HEK293 (cell line): ENCODE results near the gene MVP.
A peak's percentile ranks its signal among the peaks of the same experiment; 100 is the strongest.

ENCODE experiments used
- CTCF ChIA-PET: fragments of 350-600 bp; formaldehyde crosslinking; extraction: SDS; loops from one replicate; lab custom pipeline; 2021; ENCODE audit warnings: antibody characterized with exemption; lab: Yijun Ruan, JAX
- POLR2A ChIA-PET: fragments of 300-600 bp; formaldehyde crosslinking; extraction: SDS; loops from one replicate; lab custom pipeline; 2020; ENCODE audit warnings: antibody characterized with exemption, inconsistent platforms; lab: Yijun Ruan, JAX
- H3K27ac ChIP-seq: fragments of 200-500 bp; sonication (Bioruptor generic); 2 replicates; pipeline ENCODE4 v1.5.1; 2014; ENCODE audit warnings: low read depth, low read length, control low read depth, inconsistent platforms; ENCODE audit errors: extremely low read depth
- H3K36me3 ChIP-seq, 2 experiments: fragments of 200-500 bp in 1 of 2; sonication (Bioruptor generic) in 1 of 2; 1 replicate in 1 of 2; 2 replicates in 1 of 2; pipeline ENCODE4 v1.5.1; 2014 to 2017; ENCODE audit warnings: inconsistent platforms in 2 of 2, low read length in 2 of 2; ENCODE audit not compliant: control insufficient read depth in 2 of 2, insufficient read depth in 1 of 2
- H3K4me1 ChIP-seq: fragments of 200-500 bp; sonication (Bioruptor generic); 2 replicates; pipeline ENCODE4 v1.5.1; 2014; ENCODE audit warnings: mild to moderate bottlenecking, low read length, inconsistent platforms; ENCODE audit not compliant: control insufficient read depth, insufficient read depth
- H3K4me3 ChIP-seq: 2 replicates; pipeline ENCODE4 v1.5.1; 2011; ENCODE audit warnings: low read depth, mild to moderate bottlenecking, control low read depth, low read length, moderate library complexity
- H3K9me3 ChIP-seq: fragments of 200-500 bp; sonication (Bioruptor generic); 2 replicates; pipeline ENCODE4 v1.5.1; 2014; ENCODE audit warnings: low read depth, low read length, inconsistent platforms; ENCODE audit not compliant: control insufficient read depth, insufficient read depth
- PATZ1 ChIP-seq: fragments of 450-650 bp; formaldehyde crosslinking; IDR thresholded peaks from 2 replicates; pipeline ENCODE4 v1.5.1; 2016; ENCODE audit warnings: missing biosample characterization, missing genetic modification characterization
- TRIM28 ChIP-seq: IDR thresholded peaks from 2 replicates; pipeline ENCODE4 v1.6.1; 2011; ENCODE audit warnings: low read length, control low read depth, borderline replicate concordance
- ZBTB17 ChIP-seq: fragments of 450-650 bp; formaldehyde crosslinking; IDR thresholded peaks from 2 replicates; pipeline ENCODE4 v1.5.1; 2016; ENCODE audit warnings: missing biosample characterization, missing genetic modification characterization
- ZFHX2 ChIP-seq: fragments of 450-650 bp; formaldehyde crosslinking; conservative IDR thresholded peaks from 2 replicates; pipeline ENCODE4 v1.5.1; 2016; ENCODE audit warnings: missing biosample characterization, missing genetic modification characterization
- ZNF335 ChIP-seq: fragments of 450-650 bp; formaldehyde crosslinking; conservative IDR thresholded peaks from 2 replicates; pipeline ENCODE4 v1.5.1; 2016; ENCODE audit warnings: missing biosample characterization, missing genetic modification characterization
- ZNF423 ChIP-seq: fragments of 450-650 bp; formaldehyde crosslinking; IDR thresholded peaks from 2 replicates; pipeline ENCODE4 v1.5.1; 2016; ENCODE audit warnings: missing biosample characterization, missing genetic modification characterization
- ZNF544 ChIP-seq: fragments of 450-650 bp; formaldehyde crosslinking; IDR thresholded peaks from 2 replicates; pipeline ENCODE4 v1.5.0; 2017; ENCODE audit warnings: missing biosample characterization, missing genetic modification characterization
- ZNF561 ChIP-seq: fragments of 450-650 bp; IDR thresholded peaks from 2 replicates; pipeline ENCODE4 v1.5.1; 2018; ENCODE audit warnings: missing biosample characterization, missing genetic modification characterization, borderline replicate concordance
- TF ChIP-seq, protein P1 (sequence below): fragments of 450-650 bp; formaldehyde crosslinking; IDR thresholded peaks from 2 replicates; pipeline ENCODE4 v1.5.1; 2016; ENCODE audit warnings: missing biosample characterization, missing genetic modification characterization

The MVP gene

DNA sequence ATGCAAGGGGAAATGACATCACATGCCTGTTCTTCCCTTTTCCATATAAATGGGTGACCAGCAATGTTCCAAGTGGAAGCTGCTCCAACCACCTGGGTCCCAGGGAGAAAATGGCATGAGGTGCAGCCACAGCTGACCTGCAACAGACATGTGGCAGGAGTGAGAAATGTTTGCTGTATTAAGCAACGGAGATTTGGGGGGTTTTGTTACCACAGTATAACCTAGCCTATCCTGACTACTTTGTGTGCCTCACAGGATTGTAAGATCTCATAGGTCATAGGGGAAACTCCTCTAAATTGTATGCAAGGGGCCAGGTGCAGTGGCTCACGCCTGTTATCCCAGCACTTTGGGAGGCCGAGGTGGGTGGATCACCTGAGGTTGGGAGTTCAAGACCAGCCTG is 30.7 kb downstream of the MVP start:
- Histone ChIP-seq H3K27ac (no peak overlapping the region), H3K9me3 (no peaks in the 10 kb centered on the region), H3K4me3 (no peak overlapping the region), H3K4me1 (no peaks in the 10 kb centered on the region), H3K36me3 (peaks cover 0 to 7% of the 10 kb centered on the region in 2 experiments; a peak in 1 of 3 replicates)
- ChIA-PET CTCF (interaction anchor here (0.5 to 5.0 kb wide), 4 partner anchors 8 to 95 kb away, joined by 3 to 74 read pairs (median 32); partner anchors contain the start of genes MVP and PAGR1), POLR2A (interaction anchor here (0.6 kb wide), 1 partner anchor 858 kb away, joined by 5 read pairs; no protein-coding TSS in a partner anchor)
- TF ChIP-seq ZNF561 (tag by site-specific recombination) (no peak), ZNF544 (tag by site-specific recombination) (no peak), ZBTB17 (tag by site-specific recombination) (0 out of 2 replicates have a peak, but pooled peaks have one; percentile 2)

- ChIA-PET POLR2A (interaction anchor here (2.1 kb wide), 1 partner anchor 37 kb away, joined by 11 read pairs; the partner anchor contains the start of gene PAGR1), CTCF (interaction anchor here (0.6 to 1.5 kb wide), 5 partner anchors 34 to 1068 kb away, joined by 3 to 4 read pairs (median 3); partner anchors contain the start of gene TLCD3B)
- Histone ChIP-seq H3K4me3 (no peak overlapping the region), H3K4me1 (no peaks in the 10 kb centered on the region), H3K9me3 (no peaks in the 10 kb centered on the region), H3K27ac (no peak overlapping the region), H3K36me3 (peaks cover 0 to under 1% of the 10 kb centered on the region in 2 experiments; a peak in 2 of 3 replicates)
- TF ChIP-seq ZBTB17 (tag by site-specific recombination) = 0 out of 2 replicates have a peak, but pooled peaks have one; percentile 33
- no peak for TF ChIP-seq ZFHX2 (tag by site-specific recombination)
Observed at GRCh38 chr16:29852654-29853053, 32.4 kb downstream of the MVP start.

DNA sequence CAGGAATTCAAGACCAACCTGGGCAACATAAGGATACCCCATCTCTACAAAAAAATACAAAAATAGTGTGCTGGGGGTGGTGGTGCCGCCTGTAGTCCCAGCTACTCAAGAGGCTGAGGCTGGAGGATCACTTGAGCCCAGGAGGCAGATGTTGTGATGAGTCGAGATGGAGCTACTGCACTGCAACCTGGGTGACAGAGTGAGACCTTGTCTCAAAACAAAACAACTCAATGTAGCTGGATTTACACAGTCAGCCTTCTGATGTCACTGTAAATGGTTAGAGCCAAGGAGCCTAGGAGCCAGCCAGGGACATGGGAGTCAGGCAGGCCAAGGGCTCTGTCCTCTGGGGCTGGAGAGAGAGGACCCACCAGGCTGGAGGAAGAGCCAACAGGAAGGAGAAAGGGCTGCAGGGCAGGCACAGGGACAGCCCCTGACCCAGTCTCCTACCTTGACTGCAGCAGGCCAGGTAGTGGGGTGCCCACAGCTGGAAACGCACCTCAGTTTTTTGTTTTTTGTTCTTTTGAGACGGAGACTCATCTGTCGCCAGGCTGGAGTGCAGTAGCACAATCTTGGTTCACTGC is 34.3 kb downstream of the MVP start:
- POLR2A ChIA-PET = interaction anchor here (0.7 to 2.1 kb wide), 3 partner anchors 38 to 1144 kb away, joined by 3 to 11 read pairs (median 3); partner anchors contain the start of genes PAGR1 and TAOK2
- Histone ChIP-seq H3K4me1 (no peaks in the 10 kb centered on the region), H3K27ac (no peak overlapping the region), H3K36me3 (peaks cover 0 to 18% of the 10 kb centered on the region in 2 experiments; a peak in 2 of 3 replicates), H3K9me3 (no peaks in the 10 kb centered on the region), H3K4me3 (no peak overlapping the region)
- TF ChIP-seq ZNF423 (no peak), ZNF335 (tag by site-specific recombination) (0 out of 2 replicates have a peak, but pooled peaks have one; percentile 23)
- CTCF ChIA-PET = interaction anchor here (0.8 to 1.0 kb wide), 2 partner anchors 17 to 34 kb away, joined by 3 read pairs; partner anchors contain the start of gene MVP

DNA sequence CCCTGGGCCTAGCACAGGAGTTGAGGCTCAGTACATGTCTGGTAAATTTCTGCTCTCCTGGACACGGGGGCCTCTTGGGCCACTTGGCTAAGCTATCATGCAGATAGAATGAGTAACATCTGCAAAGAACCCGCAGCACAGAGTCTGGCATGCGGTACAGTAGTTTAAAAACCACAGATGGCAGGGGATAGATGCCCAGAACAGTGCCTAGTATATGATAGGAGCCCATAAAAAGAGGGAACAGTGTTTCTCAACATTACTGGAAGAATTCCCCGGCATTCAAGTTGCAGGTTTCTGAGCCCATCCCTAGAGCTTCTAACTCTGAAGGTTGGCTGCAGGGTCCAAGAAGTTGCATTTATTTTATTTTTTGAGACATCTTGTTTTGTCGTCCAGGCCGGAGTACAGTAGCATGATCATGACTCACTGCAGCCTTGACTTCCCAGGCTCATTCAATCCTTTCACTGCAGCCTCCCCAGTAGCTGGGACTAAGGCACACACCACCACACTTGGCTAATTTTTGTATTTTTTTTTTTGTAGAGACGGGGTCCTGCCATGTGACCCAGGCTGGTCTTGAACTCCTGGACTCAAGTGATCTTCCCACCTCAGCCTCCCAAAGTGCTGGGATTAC is 37.0 kb downstream of the MVP start:
- Histone ChIP-seq H3K9me3 (no peaks in the 10 kb centered on the region), H3K36me3 (peaks cover 4 to 37% of the 10 kb centered on the region in 2 experiments; a peak in 2 of 3 replicates), H3K4me1 (no peaks in the 10 kb centered on the region), H3K27ac (no peak overlapping the region), H3K4me3 (no peak overlapping the region)
- ChIA-PET POLR2A (interaction anchor here (0.6 to 1.2 kb wide), 3 partner anchors 35 to 57 kb away, joined by 4 to 5 read pairs (median 5); partner anchors contain the start of gene PRRT2), CTCF (interaction anchor here (0.8 to 6.4 kb wide), 4 partner anchors 8 to 1127 kb away, joined by 3 to 58 read pairs (median 5); no protein-coding TSS in a partner anchor)
- TF ChIP-seq TRIM28 (no peak), PATZ1 (tag by site-specific recombination) (no peak)
- TF ChIP-seq, protein P1, sequence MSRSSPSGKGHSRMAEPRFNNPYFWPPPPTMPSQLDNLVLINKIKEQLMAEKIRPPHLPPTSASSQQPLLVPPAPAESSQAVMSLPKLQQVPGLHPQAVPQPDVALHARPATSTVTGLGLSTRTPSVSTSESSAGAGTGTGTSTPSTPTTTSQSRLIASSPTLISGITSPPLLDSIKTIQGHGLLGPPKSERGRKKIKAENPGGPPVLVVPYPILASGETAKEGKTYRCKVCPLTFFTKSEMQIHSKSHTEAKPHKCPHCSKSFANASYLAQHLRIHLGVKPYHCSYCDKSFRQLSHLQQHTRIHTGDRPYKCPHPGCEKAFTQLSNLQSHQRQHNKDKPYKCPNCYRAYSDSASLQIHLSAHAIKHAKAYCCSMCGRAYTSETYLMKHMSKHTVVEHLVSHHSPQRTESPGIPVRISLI (tag by site-specific recombination) = 0 out of 2 replicates have a peak, but pooled peaks have one; percentile 42
